CD4-positive, alpha-beta memory T cell (primary cell): ENCODE results near the gene SMLR1. TPM values are rescaled to one million over a fixed set of nuclear protein-coding genes. Genes with fewer than 3 reads are reported as not detected.
"Not testable (repeated sequence)": the region's sequence is repeated elsewhere in the genome, so short reads cannot be mapped to it uniquely, and the experiment has no call there.

ENCODE experiments used
- CTCF ChIA-PET: fragments of 350-600 bp; sonication (Branson Sonifier 250); formaldehyde crosslinking; loops from one replicate; lab custom pipeline; 2021; ENCODE audit warnings: inconsistent platforms; ENCODE audit not compliant: partially characterized antibody; lab: Charles Lee
- POLR2A ChIA-PET: fragments of 350-600 bp; sonication (Branson Sonifier 250); formaldehyde crosslinking; loops from one replicate; lab custom pipeline; 2021; ENCODE audit not compliant: partially characterized antibody; lab: Charles Lee
- DNase-seq, 5 donors: peaks; one replicate each; pipeline versions ENCODE4 v3.0.0 to v3.0.0-alpha.2; 2020 to 2022; ENCODE audit warnings: mixed read lengths in 1 of 5
- H3K27ac ChIP-seq: one replicate; pipeline ENCODE4 v1.7.0; 2013; ENCODE audit warnings: low read depth, low read length
- H3K27me3 ChIP-seq: 2 replicates; pipeline ENCODE4 v1.7.0; 2013; ENCODE audit warnings: mild to moderate bottlenecking, low read length, moderate library complexity; ENCODE audit not compliant: insufficient read depth
- H3K36me3 ChIP-seq: 2 replicates; pipeline ENCODE4 v1.7.0; 2013; ENCODE audit warnings: mild to moderate bottlenecking, low read length, moderate library complexity; ENCODE audit not compliant: insufficient read depth
- H3K4me1 ChIP-seq: 2 replicates; pipeline ENCODE4 v1.7.0; 2013; ENCODE audit warnings: mild to moderate bottlenecking, low read length, moderate library complexity; ENCODE audit not compliant: insufficient read depth
- H3K4me3 ChIP-seq, 2 donors: one replicate each; pipeline ENCODE4 v1.7.0; 2013; ENCODE audit warnings: low read length in 2 of 2, mild to moderate bottlenecking in 1 of 2
- H3K9me3 ChIP-seq, 2 donors: one replicate each; pipeline ENCODE4 v1.7.0; 2013; ENCODE audit warnings: low read length in 2 of 2, control low read depth in 1 of 2; ENCODE audit not compliant: control insufficient read depth in 1 of 2
- H3K27ac Mint-ChIP-seq, 7 donors: one replicate each; pipeline ENCODE4 v1.8.0; 2020 to 2021; ENCODE audit warnings: mixed read lengths in 7 of 7, mild to moderate bottlenecking in 6 of 7, inconsistent platforms in 3 of 7, moderate library complexity in 3 of 7
- H3K27me3 Mint-ChIP-seq, 2 donors: one replicate each; pipeline ENCODE4 v1.8.0; 2020 to 2021; ENCODE audit warnings: mixed read lengths in 2 of 2
- H3K36me3 Mint-ChIP-seq, 2 donors: one replicate each; pipeline ENCODE4 v1.8.0; 2020 to 2021; ENCODE audit warnings: mixed read lengths in 2 of 2, inconsistent platforms in 1 of 2, mild to moderate bottlenecking in 1 of 2
- H3K4me1 Mint-ChIP-seq, 4 donors: one replicate each; pipeline ENCODE4 v1.8.0; 2020 to 2021; ENCODE audit warnings: mixed read lengths in 4 of 4, mild to moderate bottlenecking in 1 of 4
- H3K4me3 Mint-ChIP-seq, 8 donors: one replicate each; pipeline ENCODE4 v1.8.0; 2020 to 2021; ENCODE audit warnings: mixed read lengths in 8 of 8, mild to moderate bottlenecking in 7 of 8, moderate library complexity in 6 of 8, inconsistent platforms in 3 of 8
- H3K9me3 Mint-ChIP-seq, 8 donors: one replicate each; pipeline ENCODE4 v1.8.0; 2020 to 2021; ENCODE audit warnings: mixed read lengths in 8 of 8, mild to moderate bottlenecking in 5 of 8, inconsistent platforms in 3 of 8, moderate library complexity in 1 of 8
- intact Hi-C: fragments of 100-400 bp; cut with micrococcal nuclease; formaldehyde crosslinking; loops from one replicate; pipeline ENCODE4 v1.15.1; 2023
- polyA plus RNA-seq, 2 donors: library from polyadenylated mRNA; unstranded; fragments of 300-500 nt; fragmentation: Illumina TruSeq; gene quantifications; one replicate each; pipeline ENCODE4 v1.2.3, GENCODE V29; 2021
- total RNA-seq, 2 experiments: library from RNA; stranded (reverse); gene quantifications; one replicate each; pipeline ENCODE4 v1.2.3, GENCODE V29; 2021

Gene SMLR1
- total and polyA plus RNA-seq, 4 experiments from 2014 or later: not detected

DNA sequence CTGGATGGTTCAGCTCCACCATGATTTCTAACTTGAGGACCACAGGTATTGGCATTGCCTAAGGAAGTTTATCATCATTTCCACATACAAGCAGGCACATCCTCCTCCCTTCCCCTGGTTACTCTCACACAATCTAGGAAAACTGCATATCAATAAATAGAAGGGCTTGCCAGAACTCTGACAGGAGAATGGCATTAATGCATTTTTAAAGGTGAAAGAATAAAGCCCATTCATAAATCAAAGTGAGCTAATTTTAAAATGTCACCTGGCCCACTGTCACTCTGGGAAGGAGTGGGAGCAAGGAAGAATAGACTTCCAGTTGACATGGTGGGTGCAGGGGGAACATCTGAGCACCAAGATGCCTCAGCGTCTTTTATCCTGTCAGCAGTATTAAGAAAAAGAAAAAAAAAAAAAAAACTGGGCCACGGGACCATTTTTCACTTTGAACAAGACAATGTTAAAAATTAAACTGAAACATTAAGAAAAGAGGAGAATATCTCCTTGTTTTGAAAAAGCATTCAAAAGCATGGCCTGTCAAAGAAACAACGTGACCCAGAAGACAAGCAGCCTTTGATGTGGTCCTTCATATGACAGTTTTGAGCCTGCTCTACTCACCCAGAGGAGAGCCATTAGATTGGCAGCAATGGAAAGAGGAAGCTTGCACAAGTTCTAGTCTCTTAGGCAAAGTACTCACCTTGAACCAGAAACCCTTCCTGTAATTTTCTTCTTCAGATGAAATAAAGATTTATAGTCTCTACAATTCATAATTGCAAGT is 39.3 kb upstream of the SMLR1 start:
- no peak overlapping the region for H3K27ac Mint-ChIP-seq

DNA sequence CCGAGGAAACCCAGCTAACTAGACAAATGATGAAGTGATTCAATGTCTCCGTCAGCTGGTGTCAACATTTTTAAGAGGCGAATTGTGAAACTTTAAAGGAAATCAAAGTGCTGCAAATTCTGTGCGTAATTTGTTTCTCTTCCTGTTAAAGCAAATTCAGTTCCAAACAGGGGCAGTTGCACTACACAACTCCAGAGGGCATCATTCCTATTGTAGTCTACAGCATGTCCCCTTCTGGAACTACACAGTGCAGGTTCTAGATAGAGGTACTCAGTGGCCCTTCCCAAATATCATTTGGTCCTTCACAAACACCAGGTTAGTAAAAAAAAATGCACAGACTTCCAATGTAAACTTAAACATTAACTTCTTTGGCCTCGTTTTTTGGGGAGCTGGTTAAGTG is 38.3 kb upstream of the SMLR1 start:
- Histone ChIP-seq H3K27me3 (no peaks in the 10 kb centered on the region), H3K27ac (no peak overlapping the region), H3K36me3 (no peaks in the 10 kb centered on the region), H3K9me3 (no peaks in the 10 kb centered on the region), H3K4me1 (no peaks in the 10 kb centered on the region), H3K4me3 (no peak overlapping the region)
- Mint-ChIP-seq H3K4me1 (no peaks in the 10 kb centered on the region), H3K9me3 (peaks cover 0 to 2% (median 0%) of the 10 kb centered on the region in 8 donors), H3K27me3 (peaks cover 0 to 3% of the 10 kb centered on the region in 2 donors), H3K36me3 (no peaks in the 10 kb centered on the region), H3K4me3 (no peak overlapping the region), H3K27ac (no peak overlapping the region)
- CTCF ChIA-PET: no interaction called here
- intact Hi-C loops: no loop called here
- no peak for DNase-seq
- POLR2A ChIA-PET: interaction anchor here (0.7 kb wide), 1 partner anchor 70 kb away, joined by 3 read pairs; no protein-coding TSS in a partner anchor

More for the DNA sequence above, 39.3 kb upstream of the SMLR1 start:
- H3K36me3 ChIP-seq: no peaks in the 10 kb centered on the region
- Mint-ChIP-seq H3K4me3 (no peak overlapping the region), H3K27me3 (peaks cover 0 to 3% of the 10 kb centered on the region in 2 donors), H3K4me1 (no peaks in the 10 kb centered on the region), H3K36me3 (no peaks in the 10 kb centered on the region), H3K9me3 (no peaks in the 10 kb centered on the region)
- H3K27ac ChIP-seq: no peak overlapping the region
- intact Hi-C loops: no loop called here
- no peaks in the 10 kb centered on the region for H3K9me3 ChIP-seq
- no peaks in the 10 kb centered on the region for H3K27me3 ChIP-seq
- H3K4me1 ChIP-seq: no peaks in the 10 kb centered on the region
- CTCF ChIA-PET: no interaction called here
- POLR2A ChIA-PET: no interaction called here
- H3K4me3 ChIP-seq: no peak overlapping the region
- DNase-seq: no peak

DNA sequence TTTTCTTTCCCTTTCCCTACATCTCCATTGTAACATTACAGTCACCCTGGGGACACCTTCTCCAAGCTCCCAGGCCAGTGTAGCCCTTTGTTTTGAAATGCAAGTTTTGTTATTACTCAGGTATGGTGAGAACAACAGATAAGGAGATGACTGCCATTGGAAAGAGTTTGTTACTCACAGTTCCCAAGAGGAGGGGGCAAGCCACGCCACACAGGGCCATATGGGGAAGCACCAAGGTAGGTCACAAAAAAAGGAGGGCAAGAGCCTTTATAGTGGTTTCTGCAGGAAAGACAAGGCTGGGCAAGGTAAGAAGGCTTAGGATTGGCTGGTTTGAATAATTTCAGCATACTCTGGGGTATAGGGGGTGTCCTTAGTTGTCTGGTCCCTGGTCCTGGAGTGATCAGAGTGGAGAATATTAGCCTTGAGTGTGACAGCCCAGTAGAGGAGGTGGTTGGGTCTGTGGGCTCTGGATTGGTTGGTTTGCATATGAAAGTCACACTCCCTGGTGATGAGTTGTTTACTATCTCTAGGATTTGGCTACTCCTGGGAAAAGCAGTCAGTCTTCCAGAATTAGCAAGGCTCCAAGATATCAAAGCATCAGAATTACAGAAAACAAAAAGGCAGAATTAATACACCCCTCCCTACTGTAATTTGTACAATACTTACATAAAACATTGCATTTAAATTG is 33.1 kb upstream of the SMLR1 start:
- no peak overlapping the region for H3K4me3 Mint-ChIP-seq
- H3K27ac Mint-ChIP-seq: no peak overlapping the region
- Histone ChIP-seq H3K36me3 (no peaks in the 10 kb centered on the region), H3K4me1 (no peaks in the 10 kb centered on the region), H3K9me3 (no peaks in the 10 kb centered on the region), H3K27ac (no peak overlapping the region), H3K27me3 (no peaks in the 10 kb centered on the region), H3K4me3 (no peak overlapping the region)
- DNase-seq: no peak
- peaks cover 0 to 2% (median 0%) of the 10 kb centered on the region in 8 donors for H3K9me3 Mint-ChIP-seq
- ChIA-PET POLR2A (no interaction called here), CTCF (no interaction called here)
- H3K27me3 Mint-ChIP-seq: peaks cover 0 to 1% of the 10 kb centered on the region in 2 donors
- no peaks in the 10 kb centered on the region for H3K4me1 Mint-ChIP-seq
- intact Hi-C loops: no loop called here
- H3K36me3 Mint-ChIP-seq: no peaks in the 10 kb centered on the region

GRCh38 chr6:130794738-130795137 is 32.5 kb upstream of the SMLR1 start:
- H3K36me3 ChIP-seq: no peaks in the 10 kb centered on the region
- Mint-ChIP-seq H3K4me3 (no peak overlapping the region), H3K36me3 (no peaks in the 10 kb centered on the region), H3K4me1 (no peaks in the 10 kb centered on the region), H3K27me3 (peaks cover 0 to 1% of the 10 kb centered on the region in 2 donors), H3K9me3 (peaks cover 0 to 3% (median under 1%) of the 10 kb centered on the region in 8 donors), H3K27ac (no peak overlapping the region)
- H3K4me1 ChIP-seq: no peaks in the 10 kb centered on the region
- POLR2A ChIA-PET: no interaction called here
- H3K9me3 ChIP-seq: no peaks in the 10 kb centered on the region
- H3K27me3 ChIP-seq: no peaks in the 10 kb centered on the region
- CTCF ChIA-PET: no interaction called here
- DNase-seq: no peak
- intact Hi-C loops: no loop called here
- no peak overlapping the region for H3K27ac ChIP-seq
- H3K4me3 ChIP-seq: no peak overlapping the region

- POLR2A ChIA-PET: no interaction called here
Observed at GRCh38 chr6:130796313-130796905, 30.8 kb upstream of the SMLR1 start.

DNA sequence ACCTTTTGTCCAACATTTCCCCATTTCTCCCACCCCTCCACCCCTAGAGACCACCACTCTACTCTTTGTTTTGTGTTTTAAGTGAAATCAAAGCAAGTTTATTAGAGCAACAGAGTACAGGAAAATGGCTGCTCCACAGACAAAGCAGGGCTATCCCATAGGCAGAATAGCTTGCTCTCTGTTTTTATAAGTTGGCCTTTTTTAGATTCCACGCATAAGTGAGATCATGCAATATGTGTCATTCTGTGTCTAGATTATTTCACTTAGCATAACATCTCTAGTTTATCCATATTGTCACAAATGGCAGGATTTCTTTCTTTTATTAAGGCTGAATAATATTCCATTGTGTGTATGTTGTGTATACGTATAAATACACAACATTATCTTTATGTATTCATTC is 30.1 kb upstream of the SMLR1 start:
- Histone ChIP-seq H3K9me3 (no peaks in the 10 kb centered on the region), H3K27ac (no peak overlapping the region), H3K36me3 (no peaks in the 10 kb centered on the region), H3K4me3 (no peak overlapping the region), H3K4me1 (no peaks in the 10 kb centered on the region), H3K27me3 (no peaks in the 10 kb centered on the region)
- Mint-ChIP-seq H3K27ac (no peak overlapping the region), H3K9me3 (peaks cover 0 to 8% (median under 1%) of the 10 kb centered on the region in 8 donors), H3K4me1 (no peaks in the 10 kb centered on the region), H3K4me3 (no peak overlapping the region), H3K27me3 (peaks cover 0 to 1% of the 10 kb centered on the region in 2 donors), H3K36me3 (no peaks in the 10 kb centered on the region)
- CTCF ChIA-PET: no interaction called here
- intact Hi-C loops: no loop called here
- DNase-seq: no peak
- POLR2A ChIA-PET: no interaction called here

More at GRCh38 chr6:130796313-130796905, 30.8 kb upstream of the SMLR1 start:
- intact Hi-C loops: no loop called here
- Histone ChIP-seq H3K27me3 (no peaks in the 10 kb centered on the region), H3K36me3 (no peaks in the 10 kb centered on the region), H3K27ac (no peak overlapping the region), H3K4me1 (no peaks in the 10 kb centered on the region), H3K4me3 (no peak overlapping the region), H3K9me3 (no peaks in the 10 kb centered on the region)
- Mint-ChIP-seq H3K9me3 (peaks cover 0 to 5% (median under 1%) of the 10 kb centered on the region in 8 donors), H3K27ac (no peak overlapping the region), H3K4me1 (no peaks in the 10 kb centered on the region), H3K36me3 (no peaks in the 10 kb centered on the region), H3K4me3 (no peak overlapping the region), H3K27me3 (peaks cover 0 to 1% of the 10 kb centered on the region in 2 donors)
- no peak for DNase-seq
- CTCF ChIA-PET: no interaction called here

GRCh38 chr6:130801368-130801767 is 25.8 kb upstream of the SMLR1 start:
- H3K4me1 ChIP-seq, H3K36me3 ChIP-seq, H3K27me3 Mint-ChIP-seq, intact Hi-C loops, H3K27me3 ChIP-seq, H3K9me3 Mint-ChIP-seq, CTCF ChIA-PET, H3K9me3 ChIP-seq, H3K4me3 ChIP-seq, H3K27ac Mint-ChIP-seq, DNase-seq, H3K4me3 Mint-ChIP-seq, H3K27ac ChIP-seq, POLR2A ChIA-PET, H3K4me1 Mint-ChIP-seq, H3K36me3 Mint-ChIP-seq: not testable (repeated sequence)
